Activated T-helper 1 cell treated with anti-CD3 and anti-CD28 coated beads, Interleukin-2, amount 50 U/mL, for 16 hours (primary cell): Measurements from ENCODE around the gene TNFAIP3.
"Not testable (repeated sequence)": the region's sequence is repeated elsewhere in the genome, so short reads cannot be mapped to it uniquely, and the experiment has no call there.

ENCODE experiments used
- DNase-seq, 2 donors: peaks; one replicate each; pipeline ENCODE4 v3.0.0-alpha.2; 2020; ENCODE audit warnings: low read depth in 1 of 2, low spot score in 1 of 2

The TNFAIP3 gene

GRCh38 chr6:137844327-137844726 is 22.7 kb upstream of the TNFAIP3 start:
- not testable (repeated sequence) for DNase-seq

- not testable (repeated sequence) for DNase-seq
Observed at GRCh38 chr6:137844773-137845172, 22.3 kb upstream of the TNFAIP3 start.

DNA sequence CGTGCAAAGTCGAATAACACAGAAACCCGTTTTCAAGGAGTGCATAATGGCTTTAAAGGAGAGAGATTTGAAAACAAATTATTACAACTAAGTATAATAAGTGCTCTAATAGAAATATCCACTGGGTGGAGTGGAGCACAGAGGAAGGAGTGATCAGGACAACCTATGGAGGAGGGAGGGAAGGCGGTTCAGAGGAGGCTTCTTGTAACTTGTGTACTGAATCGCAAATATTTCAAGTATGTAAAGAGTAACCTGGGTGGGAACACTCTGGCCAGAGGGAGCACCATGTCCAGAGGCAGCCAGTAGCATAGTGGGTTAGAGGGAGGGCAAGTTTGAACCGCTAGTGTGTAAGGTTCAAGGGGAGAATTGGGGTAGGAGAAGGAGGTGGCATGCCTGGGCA is 21.6 kb upstream of the TNFAIP3 start:
- DNase-seq: no peak

- DNase-seq: no peak
Observed at GRCh38 chr6:137846274-137846673, 20.8 kb upstream of the TNFAIP3 start.

DNA sequence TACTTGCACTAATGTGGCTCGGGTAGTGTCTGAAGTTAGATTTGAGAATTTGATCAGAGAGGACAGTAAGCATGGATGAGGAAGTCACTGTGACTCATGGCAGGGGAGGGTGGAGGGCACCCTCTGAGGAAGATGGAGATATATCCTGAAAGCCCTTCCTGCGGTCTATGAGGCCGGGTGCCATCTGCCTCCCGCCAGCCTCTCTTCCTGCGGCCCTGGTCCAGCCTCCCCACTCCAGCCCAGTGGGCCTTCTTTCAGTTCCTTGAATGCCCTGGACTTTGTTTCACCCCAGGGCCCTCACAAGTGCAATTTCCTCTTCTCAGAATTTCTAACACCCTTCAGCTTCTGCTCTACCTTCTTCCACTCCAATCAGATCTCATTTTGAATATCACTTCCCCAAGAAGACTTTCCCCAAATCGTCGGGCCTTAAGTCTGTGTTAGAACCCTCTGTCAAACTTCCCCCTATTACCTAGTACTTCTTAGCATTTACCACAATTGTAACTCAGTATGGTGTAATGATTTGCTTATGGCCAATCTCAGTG is 20.2 kb upstream of the TNFAIP3 start:
- DNase-seq: no peak

DNA sequence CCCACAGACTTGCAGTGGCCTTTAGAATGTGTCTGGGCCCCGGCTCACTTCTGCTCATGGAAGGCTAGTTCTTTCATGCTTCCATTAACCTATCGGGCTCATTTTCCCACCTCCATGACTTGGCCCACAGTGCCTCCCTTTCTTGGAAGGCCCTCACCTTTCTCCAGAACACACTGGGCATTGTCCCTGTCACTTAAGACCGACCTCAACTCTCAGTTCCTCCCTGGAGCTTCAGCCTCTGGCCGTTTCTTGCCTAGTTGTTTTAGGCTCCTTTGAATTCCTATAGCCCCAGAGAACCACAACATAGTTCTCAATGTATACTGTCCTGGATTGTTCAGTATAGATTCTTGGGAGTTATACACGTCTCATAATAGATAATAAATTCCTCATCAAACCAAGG is 19.3 kb upstream of the TNFAIP3 start:
- DNase-seq: no peak

- no peak for DNase-seq
Observed at GRCh38 chr6:137848672-137849071, 18.4 kb upstream of the TNFAIP3 start.

GRCh38 chr6:137849181-137849980 is 17.7 kb upstream of the TNFAIP3 start:
- no peak for DNase-seq

DNA sequence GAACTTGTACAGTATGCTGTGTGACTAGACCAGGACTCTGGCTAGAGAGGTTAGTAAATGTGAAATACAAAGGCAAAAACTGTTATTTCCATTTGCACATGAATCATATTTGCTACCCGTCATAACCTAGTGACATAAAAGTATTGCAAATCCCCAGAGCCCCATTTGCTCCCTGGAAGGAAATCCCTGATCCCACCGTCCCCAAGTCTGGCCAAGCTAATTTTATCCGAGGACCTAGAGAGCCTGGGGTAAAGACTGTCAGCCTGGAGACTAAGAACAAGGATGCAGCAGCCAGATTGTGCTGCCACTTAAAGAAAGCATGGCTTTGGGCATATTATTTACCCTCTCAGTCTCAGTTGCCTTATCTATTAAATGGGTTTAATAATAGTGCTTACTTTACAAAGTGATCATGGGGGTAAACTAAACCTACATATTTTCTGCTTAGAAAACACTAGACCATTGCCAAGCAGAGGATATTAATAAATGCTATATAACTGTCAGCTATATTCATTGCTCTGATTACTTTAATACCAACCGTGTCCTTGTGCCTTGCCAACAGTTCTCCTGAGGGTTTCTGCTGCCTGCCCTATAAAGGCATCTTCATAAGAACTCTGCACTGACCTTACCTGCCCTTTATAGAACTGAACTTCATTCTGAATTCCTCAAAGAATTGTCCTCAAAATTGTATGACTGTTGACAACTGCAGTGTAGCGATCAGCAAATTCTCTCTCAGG is 16.9 kb upstream of the TNFAIP3 start:
- DNase-seq: no peak

DNA sequence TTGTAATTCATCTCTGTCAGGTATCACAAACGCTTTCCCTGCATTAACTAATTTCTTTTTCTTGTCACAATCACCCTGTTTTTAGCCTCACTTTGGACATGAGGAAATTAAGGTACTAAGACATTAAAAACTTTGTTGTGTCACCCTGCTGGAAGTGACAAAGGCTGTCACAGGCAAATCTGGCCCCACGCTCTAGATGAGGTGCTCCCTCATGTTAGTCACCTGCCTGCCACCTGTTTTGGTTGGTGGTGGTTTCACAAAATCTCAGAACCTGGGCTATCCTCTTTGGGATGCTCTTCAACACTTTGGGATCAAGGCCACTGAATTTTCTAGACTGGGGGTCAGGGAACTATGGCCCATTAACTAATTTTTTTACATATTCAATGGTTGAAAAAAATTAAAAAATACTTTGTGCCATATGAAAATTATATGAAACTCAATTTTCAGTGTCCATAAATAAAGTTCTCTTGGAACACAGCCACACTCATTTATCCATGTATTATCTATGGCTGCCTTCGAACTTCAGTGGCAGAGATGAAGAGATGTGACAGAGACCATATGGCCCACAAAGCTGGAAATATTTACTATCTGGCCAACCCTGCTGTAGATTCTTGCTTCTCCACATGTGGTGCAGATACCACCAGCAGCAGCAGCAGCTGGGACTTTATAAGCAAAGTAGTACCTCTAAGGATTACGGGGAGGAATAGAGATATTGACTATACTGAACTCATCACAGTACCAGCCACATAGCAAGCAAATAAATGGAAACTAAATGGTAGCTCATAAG is 16.1 kb upstream of the TNFAIP3 start:
- DNase-seq: no peak

- no peak for DNase-seq
Observed at GRCh38 chr6:137851669-137852068, 15.4 kb upstream of the TNFAIP3 start.

- DNase-seq: no peak
Observed at GRCh38 chr6:137852346-137852745, 14.7 kb upstream of the TNFAIP3 start.

DNA sequence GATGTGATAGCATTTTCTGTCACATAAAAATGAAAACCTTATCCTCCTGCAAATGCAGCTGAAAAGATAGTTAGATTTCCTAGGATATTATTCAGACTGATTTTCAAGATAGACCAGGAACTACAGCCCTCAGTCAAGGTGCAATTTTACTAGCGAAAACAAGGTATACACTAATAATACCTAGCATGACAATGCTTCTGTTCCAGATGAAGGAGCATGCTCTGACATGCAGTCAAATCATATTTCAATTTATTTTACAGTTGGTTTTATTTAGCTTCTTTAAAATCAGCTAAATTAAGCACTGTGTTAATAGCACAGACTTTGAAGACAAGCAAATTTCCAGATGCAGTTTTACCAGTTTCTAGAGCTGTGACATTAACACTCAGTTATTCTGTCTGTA is 14.2 kb upstream of the TNFAIP3 start:
- DNase-seq: no peak

GRCh38 chr6:137853569-137854213 is 13.4 kb upstream of the TNFAIP3 start:
- DNase-seq: no peak

- DNase-seq: no peak
Observed at GRCh38 chr6:137856138-137856898, 10.7 kb upstream of the TNFAIP3 start.

GRCh38 chr6:137859025-137859424 is 8.0 kb upstream of the TNFAIP3 start:
- no peak for DNase-seq

DNA sequence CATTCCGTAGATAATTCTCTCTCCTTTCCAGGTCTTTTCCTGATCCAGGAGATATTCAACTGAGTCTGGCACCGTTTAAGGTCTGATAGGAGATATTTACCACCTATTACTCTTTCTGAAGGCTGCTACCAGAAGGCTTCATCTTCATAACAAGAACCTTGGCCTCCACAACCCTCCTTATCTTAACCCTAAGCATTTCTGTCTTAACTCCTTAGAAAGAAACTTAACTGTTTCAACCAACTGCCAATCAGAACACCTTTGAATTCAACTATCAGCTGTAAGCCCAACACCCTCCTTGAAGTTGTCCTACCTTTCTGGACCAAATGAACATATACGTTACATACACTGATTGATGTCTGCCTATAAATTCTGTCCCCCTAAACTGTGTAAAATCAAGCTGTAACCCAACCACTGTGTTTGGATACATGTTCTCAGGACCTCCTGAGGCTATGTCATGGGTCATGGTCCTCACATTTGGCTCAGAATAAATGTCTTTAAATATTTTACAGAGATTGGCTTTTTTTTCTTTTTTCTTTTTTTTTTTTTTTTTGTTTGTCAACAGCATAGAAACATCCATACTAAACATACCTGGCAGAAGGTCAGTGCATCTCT is 6.6 kb upstream of the TNFAIP3 start:
- no peak for DNase-seq

DNA sequence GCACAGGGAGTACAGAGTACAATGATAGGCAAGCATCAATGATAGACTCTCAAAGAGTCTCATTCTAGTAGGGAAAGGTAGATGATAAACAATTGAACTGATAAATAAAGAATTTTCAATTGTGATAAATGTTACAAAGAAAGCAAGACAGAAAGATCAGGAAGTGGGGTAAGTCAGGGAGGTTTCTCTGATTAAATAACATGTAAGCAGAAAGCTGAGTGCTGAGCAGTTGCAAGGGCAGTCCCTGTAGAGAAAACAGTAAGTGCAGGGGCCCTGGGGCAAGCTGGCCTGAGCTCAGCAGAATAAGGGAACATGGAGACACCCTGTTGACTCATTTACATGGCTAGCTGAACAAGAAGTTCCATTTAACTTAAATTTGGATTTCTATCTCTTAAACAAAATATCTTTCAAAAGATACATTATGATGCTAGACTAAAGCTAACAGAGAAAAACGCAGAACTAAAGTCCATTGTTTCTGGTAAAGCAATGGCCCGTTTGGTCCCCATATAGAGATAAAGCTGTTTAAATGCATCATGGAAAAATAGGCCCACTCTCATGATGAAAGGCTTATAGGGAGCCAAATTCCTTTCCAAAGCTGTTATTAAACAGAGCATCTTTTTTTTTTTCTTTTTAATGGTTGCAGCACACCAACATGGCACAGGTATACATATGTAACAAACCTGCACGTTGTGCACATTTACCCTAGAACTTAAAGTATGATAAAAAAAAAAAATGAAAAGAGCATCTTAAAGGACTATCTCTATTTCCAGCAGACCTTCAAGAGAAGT is 5.3 kb upstream of the TNFAIP3 start:
- DNase-seq: no peak
